Transverse colon (tissue), 4 donors: ENCODE results near the gene OR52I2. TPM values are rescaled to one million over a fixed set of nuclear protein-coding genes. Genes with fewer than 3 reads are reported as not detected.

Experiments used
- DNase-seq: peaks from one replicate; pipeline ENCODE4 v3.0.0-alpha.2; 2019
- H3K27ac ChIP-seq, 4 donors: fragments of 200-600 bp; sonication (generic); 2 replicates each; pipeline ENCODE4 v1.5.1; 2016 to 2018; ENCODE audit warnings: inconsistent platforms in 4 of 4
- H3K27me3 ChIP-seq: fragments of 200-600 bp; sonication (generic); 2 replicates; pipeline ENCODE4 v1.5.1; 2017; ENCODE audit warnings: inconsistent platforms
- H3K36me3 ChIP-seq, 4 donors: fragments of 200-600 bp; sonication (generic); 2 replicates each; pipeline ENCODE4 v1.5.1; 2017 to 2019; ENCODE audit warnings: inconsistent platforms in 4 of 4
- H3K4me1 ChIP-seq, 4 donors: fragments of 200-600 bp; sonication (generic); 2 replicates each; pipeline ENCODE4 v1.5.1; 2017 to 2020; ENCODE audit warnings: inconsistent platforms in 4 of 4
- H3K4me3 ChIP-seq, 4 donors: fragments of 200-600 bp; sonication (generic); 1 replicate in 1 of 4; 2 replicates in 3 of 4; pipeline versions ENCODE4 v1.5.1 to v1.6.1; 2017 to 2019; ENCODE audit warnings: inconsistent platforms in 4 of 4
- H3K9me3 ChIP-seq, 2 donors: fragments of 200-600 bp; sonication (generic); 2 replicates each; pipeline ENCODE4 v1.5.1; 2017 to 2019; ENCODE audit warnings: inconsistent platforms in 2 of 2
- EP300 ChIP-seq: sonication (generic); formaldehyde crosslinking; IDR thresholded peaks from one replicate; pipeline ENCODE4 v1.6.1; 2017; ENCODE audit warnings: antibody characterized with exemption, low read depth
- POLR2A ChIP-seq: fragments of 450-650 bp; IDR thresholded peaks from one replicate; pipeline ENCODE4 v1.6.1; 2016; ENCODE audit warnings: antibody characterized with exemption, mild to moderate bottlenecking, moderate library complexity
- POLR2AphosphoS5 ChIP-seq, 3 donors: sonication (generic); formaldehyde crosslinking; IDR thresholded peaks; one replicate each; pipeline ENCODE4 v1.6.1; 2016; ENCODE audit warnings: antibody characterized with exemption in 3 of 3
- WGBS, 2 donors: methylation state at CpG; one replicate each; pipeline ENCODE4 v1.1.5; 2018; ENCODE audit warnings: low coverage in 1 of 2; 5-methylcytosine and 5-hydroxymethylcytosine counted together
- in situ Hi-C, 4 donors: fragments of 200-750 bp; cut with MboI; loops; one replicate each; pipeline versions ENCODE4 v1.15.0 to v1.15.1; 2017; ENCODE audit warnings: low sequenced_read_pairs in 3 of 4, low pct_ligation_motif_present in 1 of 4, low pct_unique_long_range_greater_than_20kb in 1 of 4
- intact Hi-C: fragments of 100-400 bp; cut with DNase I; formaldehyde crosslinking; loops from one replicate; pipeline ENCODE4 v1.15.1; 2023; ENCODE audit warnings: low total_unique reads
- total RNA-seq, 4 donors: library from RNA; depleted of rRNA; stranded (reverse); fragments of >200 nt; gene quantifications; one replicate each; pipeline ENCODE4 v1.1.0, GENCODE V29; 2016
- TF ChIP-seq, protein P1 (sequence below), 5 experiments: fragments of 200-600 bp in 3 of 5; fragments of 450-650 bp in 2 of 5; sonication (generic) in 3 of 5; IDR thresholded peaks; 1 replicate in 2 of 5; 2 replicates in 3 of 5; pipeline ENCODE4 v1.5.1; 2016 to 2017; ENCODE audit warnings: antibody characterized with exemption in 5 of 5, inconsistent platforms in 3 of 5, mild to moderate bottlenecking in 2 of 5, moderate library complexity in 1 of 5

Gene OR52I2
- total RNA-seq, 4 donors from 2014 or later: not detected

DNA sequence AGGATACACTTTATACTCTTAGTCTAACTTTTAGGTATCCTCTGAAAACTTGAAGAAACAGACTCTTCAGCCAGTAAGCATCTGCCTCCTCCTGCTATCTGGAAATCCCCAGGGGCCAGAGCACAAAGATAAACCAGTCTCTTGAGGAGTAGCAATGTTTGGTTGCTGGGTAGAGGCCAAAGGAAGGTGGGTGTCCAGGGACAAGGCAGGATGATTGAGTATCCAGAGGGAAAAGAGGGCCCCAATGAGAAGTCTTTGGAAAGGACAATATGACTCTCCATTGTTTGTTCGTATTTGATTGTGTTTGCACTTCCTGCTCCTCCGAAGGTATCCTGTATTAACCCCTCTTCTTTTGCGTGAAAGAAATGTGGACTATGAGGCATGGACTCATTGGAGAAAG, 7.5 kb downstream of the OR52I2 start:
- H3K36me3 ChIP-seq: no peaks in the 10 kb centered on the region
- no peak overlapping the region for H3K4me3 ChIP-seq
- no peaks in the 10 kb centered on the region for H3K4me1 ChIP-seq
- intact Hi-C loops (no loop called here), in situ Hi-C loops (no loop called here)
- no peak for TF ChIP-seq EP300
- TF ChIP-seq POLR2AphosphoS5 (IDR thresholded peaks at IDR 0.05): no peak
- TF ChIP-seq, protein P1, sequence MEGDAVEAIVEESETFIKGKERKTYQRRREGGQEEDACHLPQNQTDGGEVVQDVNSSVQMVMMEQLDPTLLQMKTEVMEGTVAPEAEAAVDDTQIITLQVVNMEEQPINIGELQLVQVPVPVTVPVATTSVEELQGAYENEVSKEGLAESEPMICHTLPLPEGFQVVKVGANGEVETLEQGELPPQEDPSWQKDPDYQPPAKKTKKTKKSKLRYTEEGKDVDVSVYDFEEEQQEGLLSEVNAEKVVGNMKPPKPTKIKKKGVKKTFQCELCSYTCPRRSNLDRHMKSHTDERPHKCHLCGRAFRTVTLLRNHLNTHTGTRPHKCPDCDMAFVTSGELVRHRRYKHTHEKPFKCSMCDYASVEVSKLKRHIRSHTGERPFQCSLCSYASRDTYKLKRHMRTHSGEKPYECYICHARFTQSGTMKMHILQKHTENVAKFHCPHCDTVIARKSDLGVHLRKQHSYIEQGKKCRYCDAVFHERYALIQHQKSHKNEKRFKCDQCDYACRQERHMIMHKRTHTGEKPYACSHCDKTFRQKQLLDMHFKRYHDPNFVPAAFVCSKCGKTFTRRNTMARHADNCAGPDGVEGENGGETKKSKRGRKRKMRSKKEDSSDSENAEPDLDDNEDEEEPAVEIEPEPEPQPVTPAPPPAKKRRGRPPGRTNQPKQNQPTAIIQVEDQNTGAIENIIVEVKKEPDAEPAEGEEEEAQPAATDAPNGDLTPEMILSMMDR (IDR thresholded peaks at IDR 0.05): no peak
- 33 to 49% methylated on average over 2 to 3 of the region's 3 CpGs for WGBS, 2 donors
- H3K9me3 ChIP-seq: no peaks in the 10 kb centered on the region
- no peak for DNase-seq
- H3K27ac ChIP-seq: no peak overlapping the region
- no peaks in the 10 kb centered on the region for H3K27me3 ChIP-seq

DNA sequence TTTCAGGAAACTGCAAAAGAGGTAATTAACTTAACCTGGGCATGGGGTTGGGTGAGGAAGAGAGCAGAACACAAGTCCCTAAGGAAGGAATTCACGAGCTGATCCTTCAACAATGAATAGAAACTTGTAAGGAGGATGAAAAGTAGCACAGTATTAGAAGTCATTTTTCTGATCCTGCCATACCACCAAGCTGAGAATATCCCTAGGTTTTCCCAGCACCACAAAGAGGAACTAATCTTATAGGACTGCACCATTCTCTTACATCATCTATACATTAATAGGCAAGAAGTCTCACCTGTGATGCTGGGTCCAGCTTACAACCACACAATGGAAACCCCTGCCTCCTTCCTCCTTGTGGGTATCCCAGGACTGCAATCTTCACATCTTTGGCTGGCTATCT, 12.2 kb downstream of the OR52I2 start, which contains the start of gene OR52I1:
OR52I1 (plus strand) TSS at position 301 of the 400 bp plus-strand sequence; CDS start at position 301, 0 bp downstream.
- Histone ChIP-seq H3K36me3 (peaks cover 0 to 6% (median 0%) of the 10 kb centered on the region in 4 donors), H3K9me3 (no peaks in the 10 kb centered on the region), H3K4me3 (no peak within 1 kb of the TSS), H3K4me1 (no peaks in the 10 kb centered on the region), H3K27ac (no peak within 1 kb of the TSS), H3K27me3 (no peaks in the 10 kb centered on the region)
- intact Hi-C loops: no loop called here
- in situ Hi-C loops: no loop called here
- WGBS, 2 donors: 67 to 75% methylated on average over 1 of the region's 1 CpG
- TF ChIP-seq POLR2A (no peak), EP300 (no peak), POLR2AphosphoS5 (IDR thresholded peaks at IDR 0.05) (no peak)
- TF ChIP-seq, protein P1 (IDR thresholded peaks at IDR 0.05): no peak
- DNase-seq: no peak

DNA sequence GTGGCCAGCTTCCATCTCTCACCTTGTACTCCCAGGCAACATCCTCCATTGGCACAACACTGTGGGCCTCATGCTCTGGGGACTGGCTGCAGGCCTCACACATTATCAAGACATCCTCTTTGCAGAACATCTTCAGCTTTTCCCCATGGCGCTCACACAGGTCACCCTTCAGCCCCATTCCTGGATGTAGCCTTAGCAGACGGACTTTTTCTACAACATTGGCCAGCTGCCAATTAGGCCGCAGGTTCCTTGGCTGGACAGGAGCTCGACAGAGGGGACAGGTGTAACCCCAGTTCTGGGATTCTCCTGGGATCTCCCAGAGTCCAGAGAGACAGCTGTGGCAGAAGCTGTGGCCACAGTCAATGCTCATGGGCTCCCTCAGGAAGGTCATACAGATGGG, 23.5 kb downstream of the OR52I2 start:
- TF ChIP-seq, protein P1 (IDR thresholded peaks at IDR 0.05): no peak
- no peak for TF ChIP-seq POLR2A
- no peak for TF ChIP-seq EP300
- no peak for TF ChIP-seq POLR2AphosphoS5 (IDR thresholded peaks at IDR 0.05)
- Histone ChIP-seq H3K27ac (no peak overlapping the region), H3K27me3 (no peaks in the 10 kb centered on the region), H3K36me3 (peaks cover 0 to 30% (median 6%) of the 10 kb centered on the region in 4 donors), H3K9me3 (no peaks in the 10 kb centered on the region), H3K4me3 (no peak overlapping the region), H3K4me1 (peaks cover 0 to 26% (median 19%) of the 10 kb centered on the region in 4 donors)
- 90% methylated on average over 4 of the region's 4 CpGs; no CpG with 5 or more reads in 1 of the 2 donors for WGBS, 2 donors
- no peak for DNase-seq
- intact Hi-C loops: no loop called here
- in situ Hi-C loops: no loop called here

DNA sequence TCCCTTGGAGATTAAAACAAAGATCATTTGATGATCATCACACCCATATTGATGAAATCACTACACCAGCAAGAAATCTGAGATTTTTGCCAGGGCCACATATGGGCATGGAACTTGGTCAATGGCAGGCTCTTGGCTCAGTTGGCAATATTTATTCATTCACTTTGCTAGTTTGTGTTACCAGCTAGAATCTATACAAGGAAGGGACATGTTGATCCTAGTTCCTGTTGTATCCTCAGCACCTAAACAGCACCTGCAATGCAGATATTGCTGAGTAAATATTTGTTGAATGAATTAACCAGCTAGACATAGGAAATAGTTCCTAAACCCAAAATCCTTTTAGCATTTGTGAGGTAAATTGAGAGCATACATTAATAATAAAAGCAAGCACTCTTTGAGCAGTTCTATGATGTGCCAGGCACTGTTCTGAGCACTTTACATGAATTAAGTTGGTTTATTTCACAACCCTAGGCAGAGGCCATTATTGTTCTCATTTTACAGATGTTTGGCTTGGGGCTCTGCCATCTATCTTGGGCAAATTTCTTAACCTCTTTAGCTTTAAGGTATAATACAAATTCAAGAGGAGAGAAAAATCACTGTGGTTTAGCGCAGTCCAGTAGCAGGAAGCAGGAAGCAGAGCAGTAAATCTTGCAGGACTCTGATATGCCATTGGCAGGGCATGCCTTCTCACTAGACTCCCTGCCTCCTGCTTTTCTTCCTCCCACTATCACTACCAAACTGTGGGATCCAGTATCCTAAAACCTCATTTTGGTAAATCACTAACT, 24.9 kb downstream of the OR52I2 start:
- no peaks in the 10 kb centered on the region for H3K9me3 ChIP-seq
- 43 to 61% methylated on average over 1 of the region's 1 CpG for WGBS, 2 donors
- peak overlapping the region; percentile 88 to 93 (median 92) for H3K27ac ChIP-seq
- H3K27me3 ChIP-seq: no peaks in the 10 kb centered on the region
- H3K36me3 ChIP-seq: peaks cover 0 to 18% (median 4%) of the 10 kb centered on the region in 4 donors
- peak; percentile 22 for DNase-seq
- intact Hi-C loops: no loop called here
- TF ChIP-seq EP300 (no peak), POLR2A (no peak), POLR2AphosphoS5 (IDR thresholded peaks at IDR 0.05) (no peak)
- TF ChIP-seq, protein P1 (IDR thresholded peaks at IDR 0.05): no peak
- H3K4me1 ChIP-seq: peaks cover 0 to 31% (median 19%) of the 10 kb centered on the region in 4 donors
- in situ Hi-C loops: no loop called here
- H3K4me3 ChIP-seq: peak overlapping the region in 2 of 4 donors; percentile 55 to 93
